Nephron progenitor cell (in vitro differentiated cells): ENCODE measurements around the gene CFAP54.
"Not testable (repeated sequence)": the region's sequence is repeated elsewhere in the genome, so short reads cannot be mapped to it uniquely, and the experiment has no call there.

Source experiments
- DNase-seq: peaks from one replicate; pipeline ENCODE4 v3.0.0; 2021
- H3K27ac Mint-ChIP-seq: 2 replicates; pipeline ENCODE4 v1.8.0; 2021; ENCODE audit warnings: mild to moderate bottlenecking, moderate library complexity, mixed read lengths
- H3K27me3 Mint-ChIP-seq: 2 replicates; pipeline ENCODE4 v1.8.0; 2021; ENCODE audit warnings: mild to moderate bottlenecking, low read depth, mixed read lengths; ENCODE audit not compliant: poor library complexity
- H3K36me3 Mint-ChIP-seq: 2 replicates; pipeline ENCODE4 v1.8.0; 2021; ENCODE audit warnings: low read depth, mixed read lengths
- H3K4me1 Mint-ChIP-seq: 2 replicates; pipeline ENCODE4 v1.8.0; 2021; ENCODE audit warnings: mixed read lengths
- H3K4me3 Mint-ChIP-seq: 2 replicates; pipeline ENCODE4 v1.8.0; 2021; ENCODE audit warnings: mild to moderate bottlenecking, moderate library complexity, mixed read lengths
- H3K9me3 Mint-ChIP-seq: 2 replicates; pipeline ENCODE4 v1.8.0; 2021; ENCODE audit warnings: mild to moderate bottlenecking, moderate library complexity, mixed read lengths
- CTCF ChIP-seq: fragments of 200-600 bp; sonication (generic); IDR thresholded peaks from 2 replicates; pipeline ENCODE4 v1.5.0; 2021; ENCODE audit warnings: antibody characterized with exemption

CFAP54 gene

GRCh38 chr12:96719660-96720362 lies 230.4 kb downstream of the CFAP54 start:
- no peaks in the 10 kb centered on the region for H3K9me3 Mint-ChIP-seq
- no peak for TF ChIP-seq CTCF
- no peaks in the 10 kb centered on the region for H3K36me3 Mint-ChIP-seq
- H3K4me1 Mint-ChIP-seq = no peaks in the 10 kb centered on the region
- no peaks in the 10 kb centered on the region for H3K27me3 Mint-ChIP-seq
- H3K27ac Mint-ChIP-seq = no peak overlapping the region
- DNase-seq = no peak
- H3K4me3 Mint-ChIP-seq = no peak overlapping the region

DNA sequence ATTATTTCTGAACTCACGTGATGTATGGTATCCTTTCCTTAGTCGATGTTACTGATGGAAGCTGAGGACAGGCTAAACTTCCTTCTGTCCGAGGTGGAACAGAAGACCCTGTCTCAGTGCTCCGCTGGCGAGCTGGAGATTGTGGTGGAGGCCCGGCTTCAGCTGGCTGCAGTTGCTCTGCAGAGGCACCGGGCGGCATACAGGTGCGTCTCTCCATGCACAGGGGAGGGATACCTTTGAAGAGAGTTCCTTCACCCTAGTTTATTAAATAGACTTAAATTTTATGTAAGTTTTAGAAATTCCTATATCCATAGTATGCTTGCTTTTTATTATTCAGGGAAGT lies 231.0 kb downstream of the CFAP54 start:
- no peak overlapping the region for H3K4me3 Mint-ChIP-seq
- H3K27me3 Mint-ChIP-seq = no peaks in the 10 kb centered on the region
- no peaks in the 10 kb centered on the region for H3K36me3 Mint-ChIP-seq
- no peak for DNase-seq
- H3K27ac Mint-ChIP-seq = no peak overlapping the region
- no peak for TF ChIP-seq CTCF
- H3K4me1 Mint-ChIP-seq = no peaks in the 10 kb centered on the region
- no peaks in the 10 kb centered on the region for H3K9me3 Mint-ChIP-seq

DNA sequence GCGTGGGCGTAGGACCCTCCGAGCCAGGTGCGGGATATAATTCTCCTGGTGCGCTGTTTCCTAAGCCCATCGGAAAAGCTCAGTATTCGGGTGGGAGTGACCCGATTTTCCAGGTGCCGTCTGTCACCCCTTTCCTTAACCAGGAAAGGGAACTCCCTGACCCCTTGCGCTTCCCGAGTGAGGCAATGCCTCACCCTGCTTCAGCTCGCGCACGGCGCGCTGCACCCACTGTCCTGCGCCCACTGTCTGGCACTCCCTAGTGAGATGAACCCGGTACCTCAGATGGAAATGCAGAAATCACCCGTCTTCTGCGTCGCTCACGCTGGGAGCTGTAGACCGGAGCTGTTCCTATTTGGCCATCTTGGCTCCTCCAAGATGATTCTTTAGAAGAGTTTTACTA lies 240.1 kb downstream of the CFAP54 start:
- not testable (repeated sequence) for H3K27ac Mint-ChIP-seq, H3K27me3 Mint-ChIP-seq, H3K4me1 Mint-ChIP-seq, DNase-seq, H3K36me3 Mint-ChIP-seq, H3K4me3 Mint-ChIP-seq
- peaks cover 21% of the 10 kb centered on the region for H3K9me3 Mint-ChIP-seq

- Mint-ChIP-seq H3K27ac (no peak overlapping the region), H3K4me1 (peaks cover 5% of the 10 kb centered on the region), H3K36me3 (no peaks in the 10 kb centered on the region), H3K4me3 (no peak overlapping the region), H3K27me3 (no peaks in the 10 kb centered on the region), H3K9me3 (peaks cover 21% of the 10 kb centered on the region)
- no peak for DNase-seq
- TF ChIP-seq CTCF = no peak
These were observed 240.5 kb downstream of the CFAP54 start for GRCh38 chr12:96729886-96730285.

GRCh38 chr12:96743606-96744005 lies 254.2 kb downstream of the CFAP54 start:
- no peaks in the 10 kb centered on the region for H3K27me3 Mint-ChIP-seq
- peaks cover 5% of the 10 kb centered on the region for H3K4me1 Mint-ChIP-seq
- H3K36me3 Mint-ChIP-seq = no peaks in the 10 kb centered on the region
- H3K9me3 Mint-ChIP-seq = no peaks in the 10 kb centered on the region
- no peak for DNase-seq
- H3K4me3 Mint-ChIP-seq = no peak overlapping the region
- TF ChIP-seq CTCF = no peak
- no peak overlapping the region for H3K27ac Mint-ChIP-seq

- TF ChIP-seq CTCF = no peak
- Mint-ChIP-seq H3K4me3 (no peak overlapping the region), H3K9me3 (no peaks in the 10 kb centered on the region), H3K4me1 (peaks cover 23% of the 10 kb centered on the region), H3K27me3 (no peaks in the 10 kb centered on the region), H3K36me3 (no peaks in the 10 kb centered on the region), H3K27ac (no peak overlapping the region)
- no peak for DNase-seq
These were observed 260.6 kb downstream of the CFAP54 start for GRCh38 chr12:96749999-96750398.
